ENCODE measurements around the gene HEMK1. TPM values are rescaled to one million over a fixed set of nuclear protein-coding genes. Genes with fewer than 3 reads are reported as not detected.

HEMK1 gene
- total RNA-seq, 3 donors from 2014 or later = 19.7 to 29.9 (median 22.6) TPM

- TF ChIP-seq, protein P1, sequence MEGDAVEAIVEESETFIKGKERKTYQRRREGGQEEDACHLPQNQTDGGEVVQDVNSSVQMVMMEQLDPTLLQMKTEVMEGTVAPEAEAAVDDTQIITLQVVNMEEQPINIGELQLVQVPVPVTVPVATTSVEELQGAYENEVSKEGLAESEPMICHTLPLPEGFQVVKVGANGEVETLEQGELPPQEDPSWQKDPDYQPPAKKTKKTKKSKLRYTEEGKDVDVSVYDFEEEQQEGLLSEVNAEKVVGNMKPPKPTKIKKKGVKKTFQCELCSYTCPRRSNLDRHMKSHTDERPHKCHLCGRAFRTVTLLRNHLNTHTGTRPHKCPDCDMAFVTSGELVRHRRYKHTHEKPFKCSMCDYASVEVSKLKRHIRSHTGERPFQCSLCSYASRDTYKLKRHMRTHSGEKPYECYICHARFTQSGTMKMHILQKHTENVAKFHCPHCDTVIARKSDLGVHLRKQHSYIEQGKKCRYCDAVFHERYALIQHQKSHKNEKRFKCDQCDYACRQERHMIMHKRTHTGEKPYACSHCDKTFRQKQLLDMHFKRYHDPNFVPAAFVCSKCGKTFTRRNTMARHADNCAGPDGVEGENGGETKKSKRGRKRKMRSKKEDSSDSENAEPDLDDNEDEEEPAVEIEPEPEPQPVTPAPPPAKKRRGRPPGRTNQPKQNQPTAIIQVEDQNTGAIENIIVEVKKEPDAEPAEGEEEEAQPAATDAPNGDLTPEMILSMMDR (IDR thresholded peaks at IDR 0.05) = no peak
- Histone ChIP-seq H3K4me1 (ENCODE audit: low read depth) (peaks cover 13% of the 10 kb centered on the region), H3K9me3 (no peaks in the 10 kb centered on the region), H3K36me3 (ENCODE audit: low read depth) (no peaks in the 10 kb centered on the region), H3K4me3 (no peak overlapping the region)
- no peak for DNase-seq
- intact Hi-C loops (cut with DNase I, micrococcal nuclease) = no loop called here
- no peak for ATAC-seq
These were observed 67.7 kb downstream of the HEMK1 start for GRCh38 chr3:50637011-50637410.

DNA sequence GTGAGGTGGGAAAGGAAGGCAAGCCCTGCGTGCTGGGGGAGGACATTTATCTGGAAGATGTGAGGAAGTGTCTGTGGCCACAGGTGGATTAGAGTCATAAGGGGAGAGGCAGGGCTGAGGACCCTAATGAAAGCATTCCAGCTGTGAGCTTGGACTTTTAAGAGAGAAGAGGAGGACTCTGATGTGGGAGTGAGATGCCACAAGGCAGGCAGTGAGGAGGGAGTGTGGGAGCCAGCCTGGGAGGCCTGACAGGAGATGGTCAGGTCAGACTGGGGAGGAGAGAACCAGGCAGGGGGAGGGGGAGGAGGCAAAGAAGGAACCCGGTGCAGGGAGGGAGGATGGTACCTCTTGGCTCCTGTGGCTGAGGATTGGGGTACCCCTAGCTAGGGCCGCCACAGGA is 68.6 kb downstream of the HEMK1 start:
- peaks cover 13% of the 10 kb centered on the region for H3K4me1 ChIP-seq (ENCODE audit: low read depth)
- DNase-seq (no peak), ATAC-seq (no peak)
- intact Hi-C loops (cut with DNase I, micrococcal nuclease) = no loop called here
- no peak overlapping the region for H3K4me3 ChIP-seq
- TF ChIP-seq, protein P1 (IDR thresholded peaks at IDR 0.05) = no peak
- H3K9me3 ChIP-seq = no peaks in the 10 kb centered on the region
- H3K36me3 ChIP-seq (ENCODE audit: low read depth) = no peaks in the 10 kb centered on the region

- H3K4me3 ChIP-seq = no peak overlapping the region
- intact Hi-C loops (cut with DNase I, micrococcal nuclease) = no loop called here
- no peaks in the 10 kb centered on the region for H3K36me3 ChIP-seq (ENCODE audit: low read depth)
- ATAC-seq (no peak), DNase-seq (no peak)
- peaks cover 13% of the 10 kb centered on the region for H3K4me1 ChIP-seq (ENCODE audit: low read depth)
- TF ChIP-seq, protein P1 (IDR thresholded peaks at IDR 0.05) = no peak
- no peaks in the 10 kb centered on the region for H3K9me3 ChIP-seq
These were observed 69.8 kb downstream of the HEMK1 start for GRCh38 chr3:50639055-50639494.

GRCh38 chr3:50642382-50642781 is 73.1 kb downstream of the HEMK1 start:
- Histone ChIP-seq H3K4me1 (ENCODE audit: low read depth) (no peaks in the 10 kb centered on the region), H3K4me3 (no peak overlapping the region), H3K36me3 (ENCODE audit: low read depth) (no peaks in the 10 kb centered on the region), H3K9me3 (no peaks in the 10 kb centered on the region)
- TF ChIP-seq, protein P1 (IDR thresholded peaks at IDR 0.05) = no peak
- ATAC-seq = no peak
- no peak for DNase-seq
- intact Hi-C loops (cut with DNase I, micrococcal nuclease) = no loop called here

DNA sequence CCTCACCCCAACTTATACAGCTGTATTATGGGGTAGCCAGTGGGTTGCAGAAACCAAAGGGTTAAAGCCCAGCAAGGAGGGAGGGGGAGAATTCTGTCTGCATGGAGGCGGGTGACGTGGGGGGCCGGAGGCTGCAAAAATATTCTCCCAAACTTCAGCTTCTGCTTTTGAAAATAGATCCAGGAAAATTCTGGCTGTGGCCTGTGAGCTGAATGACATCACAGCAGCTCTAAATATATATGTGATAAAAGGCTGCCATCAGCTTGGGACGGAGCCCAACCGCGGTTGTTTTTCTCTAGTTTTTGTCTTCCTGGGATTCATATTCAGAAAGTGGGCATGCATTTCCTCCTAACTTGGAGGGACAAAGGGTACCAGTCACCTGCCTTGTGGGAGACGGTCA is 75.2 kb downstream of the HEMK1 start:
- DNase-seq (no peak), ATAC-seq (no peak)
- Histone ChIP-seq H3K36me3 (ENCODE audit: low read depth) (no peaks in the 10 kb centered on the region), H3K9me3 (no peaks in the 10 kb centered on the region), H3K4me3 (no peak overlapping the region), H3K4me1 (ENCODE audit: low read depth) (no peaks in the 10 kb centered on the region)
- intact Hi-C loops (cut with DNase I, micrococcal nuclease) = no loop called here
- TF ChIP-seq, protein P1 (IDR thresholded peaks at IDR 0.05) = no peak

GRCh38 chr3:50645378-50645777 is 76.1 kb downstream of the HEMK1 start:
- TF ChIP-seq, protein P1 (IDR thresholded peaks at IDR 0.05) = no peak
- Histone ChIP-seq H3K9me3 (no peaks in the 10 kb centered on the region), H3K36me3 (ENCODE audit: low read depth) (no peaks in the 10 kb centered on the region), H3K4me1 (ENCODE audit: low read depth) (no peaks in the 10 kb centered on the region), H3K4me3 (no peak overlapping the region)
- no peak for ATAC-seq
- intact Hi-C loops (cut with DNase I, micrococcal nuclease) = no loop called here
- DNase-seq = no peak

Measured in mucosa of descending colon (tissue), 3 donors.